ENCODE data around the gene CNTN4.

GRCh38 chr3:2236203-2236602, 137.5 kb downstream of the CNTN4 start:
- TF ChIP-seq POLR2A (IDR thresholded peaks at IDR 0.05; ENCODE audit: low read depth, low read length) (no peak), MAX (IDR thresholded peaks at IDR 0.05; ENCODE audit: insufficient read depth, insufficient read length) (no peak)
- TF ChIP-seq, protein P1, sequence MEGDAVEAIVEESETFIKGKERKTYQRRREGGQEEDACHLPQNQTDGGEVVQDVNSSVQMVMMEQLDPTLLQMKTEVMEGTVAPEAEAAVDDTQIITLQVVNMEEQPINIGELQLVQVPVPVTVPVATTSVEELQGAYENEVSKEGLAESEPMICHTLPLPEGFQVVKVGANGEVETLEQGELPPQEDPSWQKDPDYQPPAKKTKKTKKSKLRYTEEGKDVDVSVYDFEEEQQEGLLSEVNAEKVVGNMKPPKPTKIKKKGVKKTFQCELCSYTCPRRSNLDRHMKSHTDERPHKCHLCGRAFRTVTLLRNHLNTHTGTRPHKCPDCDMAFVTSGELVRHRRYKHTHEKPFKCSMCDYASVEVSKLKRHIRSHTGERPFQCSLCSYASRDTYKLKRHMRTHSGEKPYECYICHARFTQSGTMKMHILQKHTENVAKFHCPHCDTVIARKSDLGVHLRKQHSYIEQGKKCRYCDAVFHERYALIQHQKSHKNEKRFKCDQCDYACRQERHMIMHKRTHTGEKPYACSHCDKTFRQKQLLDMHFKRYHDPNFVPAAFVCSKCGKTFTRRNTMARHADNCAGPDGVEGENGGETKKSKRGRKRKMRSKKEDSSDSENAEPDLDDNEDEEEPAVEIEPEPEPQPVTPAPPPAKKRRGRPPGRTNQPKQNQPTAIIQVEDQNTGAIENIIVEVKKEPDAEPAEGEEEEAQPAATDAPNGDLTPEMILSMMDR (IDR thresholded peaks at IDR 0.05; ENCODE audit: extremely low read depth in 1 of 2, insufficient read depth in 1 of 2, low read depth in 1 of 2, low read length in 2 of 2), result no peak

Data from endothelial cell of umbilical vein (primary cell).